GM12878 (cell line): ENCODE measurements around the gene ZYX. TPM values are rescaled to one million over a fixed set of nuclear protein-coding genes. Genes with fewer than 3 reads are reported as not detected.
A peak's percentile ranks its signal among the peaks of the same experiment; 100 is the strongest.

Source experiments
- ATAC-seq: fragments of 200-7000 bp; cut with Tn5 transposase; 3 replicates; pipeline ENCODE4 v1.9.1; 2020; ENCODE audit warnings: mild to moderate bottlenecking, moderate library complexity
- BruUV-seq: library from RNA; stranded (reverse); fragments of 400-500 nt; replicated peaks from 2 replicates; lab custom pipeline; 2021; lab: Mats Ljungman, UMichigan
- CTCF ChIA-PET: fragments of 300-600 bp; sonication (Branson Sonifier 250); formaldehyde crosslinking; extraction: SDS; loops from one replicate; lab custom pipeline; 2021; ENCODE audit warnings: inconsistent platforms; lab: Yijun Ruan, JAX
- POLR2A ChIA-PET: fragments of 350-600 bp; formaldehyde crosslinking; extraction: SDS; loops from one replicate; lab custom pipeline; 2021; ENCODE audit warnings: inconsistent platforms; lab: Charles Lee
- RAD21 ChIA-PET: fragments of 300-600 bp; sonication (Branson Sonifier 250); formaldehyde crosslinking; loops from one replicate; lab custom pipeline; 2023; ENCODE audit warnings: antibody characterized with exemption; ENCODE audit not compliant: unreplicated experiment; lab: Charles Lee
- SMC1A ChIA-PET: fragments of 300-600 bp; sonication (Branson Sonifier 250); formaldehyde crosslinking; loops from one replicate; lab custom pipeline; 2023; ENCODE audit not compliant: unreplicated experiment, uncharacterized antibody; lab: Charles Lee
- DNase-seq: peaks from one replicate; pipeline ENCODE4 v3.0.0-alpha.2; 2011; ENCODE audit warnings: low read depth, low spot score
- FAIRE-seq: peaks from 3 replicates; lab custom pipeline; 2011; peaks lifted over from hg19 to GRCh38; lab: Jason Lieb, UNC
- H2AFZ ChIP-seq: 2 replicates; pipeline ENCODE4 v1.6.0; 2011; ENCODE audit warnings: low read depth, low read length, control low read depth; ENCODE audit not compliant: control insufficient read depth
- H3K27ac ChIP-seq: 2 replicates; pipeline ENCODE4 v1.5.1; 2011; ENCODE audit warnings: control low read depth; ENCODE audit not compliant: control insufficient read depth, insufficient read depth
- H3K27me3 ChIP-seq, 2 experiments: replicated peaks in 1 of 2; 2 replicates each; pipeline versions ENCODE4 v1.6.0 to v1.6.1; 2011; ENCODE audit warnings: low read length in 1 of 2; ENCODE audit not compliant: control insufficient read depth in 2 of 2, insufficient read depth in 2 of 2
- H3K36me3 ChIP-seq, 2 experiments: 2 replicates each; pipeline ENCODE4 v1.5.1; 2011; ENCODE audit warnings: low read length in 1 of 2; ENCODE audit not compliant: control insufficient read depth in 2 of 2, insufficient read depth in 2 of 2
- H3K4me1 ChIP-seq: 2 replicates; pipeline ENCODE4 v1.6.1; 2011; ENCODE audit warnings: mild to moderate bottlenecking, low read length, moderate library complexity, mixed read lengths; ENCODE audit not compliant: control insufficient read depth, insufficient read depth
- H3K4me2 ChIP-seq: 2 replicates; pipeline ENCODE4 v1.6.0; 2011; ENCODE audit warnings: control low read depth; ENCODE audit not compliant: control insufficient read depth, insufficient read depth
- H3K4me3 ChIP-seq: fragments of 200-600 bp; sonication (generic); 2 replicates; pipeline ENCODE4 v1.5.1; 2016
- H3K79me2 ChIP-seq: 2 replicates; pipeline ENCODE4 v1.6.0; 2011; ENCODE audit warnings: low read length; ENCODE audit not compliant: control insufficient read depth, insufficient read depth
- H3K9ac ChIP-seq: 2 replicates; pipeline ENCODE4 v1.8.0; 2011; ENCODE audit warnings: low read length, control low read depth, mixed read lengths; ENCODE audit not compliant: control insufficient read depth, insufficient read depth
- H3K9me3 ChIP-seq: replicated peaks from 3 replicates; pipeline ENCODE4 v1.5.1; 2011; ENCODE audit warnings: mild to moderate bottlenecking, low read length; ENCODE audit not compliant: control insufficient read depth, insufficient read depth
- H4K20me1 ChIP-seq: 2 replicates; pipeline ENCODE4 v1.6.0; 2011; ENCODE audit not compliant: control insufficient read depth, insufficient read depth
- CREB1 ChIP-seq: IDR thresholded peaks from 2 replicates; pipeline ENCODE4 v1.6.1; 2012; ENCODE audit warnings: low read depth, mild to moderate bottlenecking, inconsistent platforms
- EGR1 ChIP-seq, 2 experiments: IDR thresholded peaks; 1 replicate in 1 of 2; 2 replicates in 1 of 2; pipeline ENCODE4 v1.6.1; 2011 to 2012; ENCODE audit warnings: low read depth in 2 of 2, low read length in 2 of 2, borderline replicate concordance in 1 of 2, mild to moderate bottlenecking in 1 of 2, moderate library complexity in 1 of 2
- FOS ChIP-seq: IDR thresholded peaks from 3 replicates; pipeline ENCODE4 v1.6.1; 2011; ENCODE audit warnings: borderline replicate concordance; ENCODE audit not compliant: insufficient read length; ENCODE audit errors: extremely low read depth
- NBN ChIP-seq: fragments of 450-650 bp; IDR thresholded peaks from 2 replicates; pipeline ENCODE4 v1.6.1; 2016
- RUNX3 ChIP-seq: IDR thresholded peaks from 2 replicates; pipeline ENCODE4 v1.6.1; 2012; ENCODE audit warnings: low read length, inconsistent platforms
- SIX5 ChIP-seq: IDR thresholded peaks from 2 replicates; pipeline ENCODE4 v1.6.1; 2011; ENCODE audit warnings: mild to moderate bottlenecking, low read depth, low read length, moderate library complexity; ENCODE audit not compliant: severe bottlenecking
- TBL1XR1 ChIP-seq: IDR thresholded peaks from 2 replicates; pipeline ENCODE4 v1.6.1; 2012; ENCODE audit warnings: low read depth, low read length, improper control_type of control experiment
- ZNF217 ChIP-seq: fragments of 450-650 bp; IDR thresholded peaks from 2 replicates; pipeline ENCODE4 v1.6.1; 2017; ENCODE audit warnings: antibody characterized with exemption, mild to moderate bottlenecking
- WGBS: methylation state at CpG from one replicate; pipeline ENCODE4 v1.1.6; 2016; ENCODE audit warnings: low lambda C conversion rate; ENCODE audit not compliant: insufficient replicate concordance, insufficient coverage; ENCODE audit errors: missing lambda C conversion rate; 5-methylcytosine and 5-hydroxymethylcytosine counted together
- in situ Hi-C: fragments of 300-500 bp; cut with MboI; formaldehyde crosslinking; loops from 9 replicates; pipeline ENCODE4 v1.14.3; 2018; ENCODE audit warnings: mixed read lengths
- intact Hi-C: fragments of 100-400 bp; cut with micrococcal nuclease; formaldehyde crosslinking; loops from one replicate; pipeline ENCODE4 v1.14.2; 2022; ENCODE audit not compliant: unreplicated experiment
- polyA plus RNA-seq, 11 experiments: library from polyadenylated mRNA; depleted of rRNA in 4 of 11; unstranded in 6 of 11; stranded (reverse) in 5 of 11; fragments of >200 nt; fragmentation: Nextera tagmentation in 4 of 11; fragmentation: Illumina TruSeq in 1 of 11; extraction: Ambion mirVana in 4 of 11; extraction: Trizol in 1 of 11; gene quantifications; 1 replicate in 1 of 11; 2 replicates in 10 of 11; pipeline versions ENCODE4 v1.2.1 to v1.2.3, GENCODE V29; 2011 to 2016; ENCODE audit warnings: inconsistent platforms in 2 of 11, missing spikeins in 2 of 11, low read depth in 1 of 11
- total RNA-seq, 4 experiments: library from RNA; depleted of rRNA in 3 of 4; stranded (reverse); fragments of >200 nt in 3 of 4; fragmentation: Illumina TruSeq in 1 of 4; extraction: Trizol in 1 of 4; gene quantifications; 2 replicates each; pipeline versions ENCODE4 v1.2.1 to v1.2.3, GENCODE V29; 2013 to 2021
- TF ChIP-seq, protein P1 (sequence below): IDR thresholded peaks from 2 replicates; pipeline ENCODE4 v1.6.1; 2012; ENCODE audit warnings: mild to moderate bottlenecking, low read depth, low read length
- TF ChIP-seq, protein P2 (sequence below): fragments of 450-650 bp; IDR thresholded peaks from 2 replicates; pipeline ENCODE4 v1.6.1; 2017; ENCODE audit warnings: mild to moderate bottlenecking, moderate library complexity
- TF ChIP-seq, protein P3 (sequence below): fragments of 450-650 bp; formaldehyde crosslinking; IDR thresholded peaks from 2 replicates; pipeline ENCODE4 v1.5.0; 2022; ENCODE audit warnings: mild to moderate bottlenecking, missing genetic modification characterization

ZYX gene
- total and polyA plus RNA-seq, 10 of the 15 experiments (the other 5 are each of a cell fraction or from before 2014, with no cell fraction given), result 2.1 to 100 (median 27.6) TPM

DNA sequence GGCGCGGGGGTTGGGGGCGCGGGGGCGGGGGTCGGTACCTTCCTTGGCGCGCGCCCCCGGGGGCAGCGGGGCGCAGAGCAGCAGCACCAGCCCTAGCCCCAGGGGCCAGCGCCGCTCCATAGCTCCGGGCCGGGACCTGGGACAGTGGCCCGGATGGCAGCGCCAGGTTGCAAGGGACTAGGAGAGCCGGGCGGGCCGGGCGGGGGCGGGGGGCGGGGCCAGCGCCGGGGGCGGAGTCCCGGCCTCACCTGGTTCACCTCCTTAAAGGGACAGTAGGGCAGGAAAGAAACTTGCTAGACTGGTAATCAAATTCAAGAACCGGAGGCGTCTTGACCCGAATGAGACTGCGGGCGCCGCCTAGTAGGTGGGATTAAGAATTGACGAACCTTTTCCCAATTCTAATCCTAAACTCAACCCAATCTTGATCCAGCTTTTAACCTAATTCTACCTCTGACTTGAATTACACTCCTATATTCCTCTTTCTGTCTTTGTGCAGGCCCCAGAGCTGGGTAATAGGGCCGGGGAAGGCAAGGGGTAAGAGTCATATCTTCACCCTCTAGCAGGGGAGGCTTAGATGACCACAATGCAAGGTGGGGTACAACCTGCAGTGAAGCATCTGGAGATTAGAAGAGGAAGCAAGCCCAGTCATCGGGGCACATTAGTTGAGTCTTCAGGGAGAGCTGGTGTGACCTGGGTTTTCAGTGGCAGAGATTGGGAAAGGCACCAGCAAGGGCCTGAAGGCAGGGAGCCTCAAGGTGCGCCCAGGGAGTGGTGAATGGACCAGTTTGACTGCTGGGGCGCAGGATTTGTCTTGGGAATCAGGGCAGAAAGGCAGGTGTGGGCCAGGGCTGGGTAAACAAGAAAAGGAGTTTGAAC lies 27.8 kb downstream of the ZYX start, which contains the start of gene EPHA1:
TSS of gene EPHA1 (minus strand) at position 171 of the 876 bp plus-strand sequence. CDS start at position 120, 51 bp downstream.
- DNase-seq, result no peak
- 20% methylated on average over 11 of the region's 39 CpGs for WGBS
- TF ChIP-seq, protein P1, sequence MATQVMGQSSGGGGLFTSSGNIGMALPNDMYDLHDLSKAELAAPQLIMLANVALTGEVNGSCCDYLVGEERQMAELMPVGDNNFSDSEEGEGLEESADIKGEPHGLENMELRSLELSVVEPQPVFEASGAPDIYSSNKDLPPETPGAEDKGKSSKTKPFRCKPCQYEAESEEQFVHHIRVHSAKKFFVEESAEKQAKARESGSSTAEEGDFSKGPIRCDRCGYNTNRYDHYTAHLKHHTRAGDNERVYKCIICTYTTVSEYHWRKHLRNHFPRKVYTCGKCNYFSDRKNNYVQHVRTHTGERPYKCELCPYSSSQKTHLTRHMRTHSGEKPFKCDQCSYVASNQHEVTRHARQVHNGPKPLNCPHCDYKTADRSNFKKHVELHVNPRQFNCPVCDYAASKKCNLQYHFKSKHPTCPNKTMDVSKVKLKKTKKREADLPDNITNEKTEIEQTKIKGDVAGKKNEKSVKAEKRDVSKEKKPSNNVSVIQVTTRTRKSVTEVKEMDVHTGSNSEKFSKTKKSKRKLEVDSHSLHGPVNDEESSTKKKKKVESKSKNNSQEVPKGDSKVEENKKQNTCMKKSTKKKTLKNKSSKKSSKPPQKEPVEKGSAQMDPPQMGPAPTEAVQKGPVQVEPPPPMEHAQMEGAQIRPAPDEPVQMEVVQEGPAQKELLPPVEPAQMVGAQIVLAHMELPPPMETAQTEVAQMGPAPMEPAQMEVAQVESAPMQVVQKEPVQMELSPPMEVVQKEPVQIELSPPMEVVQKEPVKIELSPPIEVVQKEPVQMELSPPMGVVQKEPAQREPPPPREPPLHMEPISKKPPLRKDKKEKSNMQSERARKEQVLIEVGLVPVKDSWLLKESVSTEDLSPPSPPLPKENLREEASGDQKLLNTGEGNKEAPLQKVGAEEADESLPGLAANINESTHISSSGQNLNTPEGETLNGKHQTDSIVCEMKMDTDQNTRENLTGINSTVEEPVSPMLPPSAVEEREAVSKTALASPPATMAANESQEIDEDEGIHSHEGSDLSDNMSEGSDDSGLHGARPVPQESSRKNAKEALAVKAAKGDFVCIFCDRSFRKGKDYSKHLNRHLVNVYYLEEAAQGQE, result no peak
- TF ChIP-seq CREB1 (no peak), NBN (no peak), FOS (no peak), SIX5 (no peak), ZNF217 (no peak), RUNX3 (no peak), TBL1XR1 (no peak), EGR1 (IDR thresholded peaks at IDR 0.05; ENCODE audit: borderline replicate concordance in 1 of 2, low read depth in 2 of 2, low read length in 2 of 2) (peak in 1 of 2 experiments; percentile 6; a peak in 1 of 3 replicates)
- TF ChIP-seq, protein P2, sequence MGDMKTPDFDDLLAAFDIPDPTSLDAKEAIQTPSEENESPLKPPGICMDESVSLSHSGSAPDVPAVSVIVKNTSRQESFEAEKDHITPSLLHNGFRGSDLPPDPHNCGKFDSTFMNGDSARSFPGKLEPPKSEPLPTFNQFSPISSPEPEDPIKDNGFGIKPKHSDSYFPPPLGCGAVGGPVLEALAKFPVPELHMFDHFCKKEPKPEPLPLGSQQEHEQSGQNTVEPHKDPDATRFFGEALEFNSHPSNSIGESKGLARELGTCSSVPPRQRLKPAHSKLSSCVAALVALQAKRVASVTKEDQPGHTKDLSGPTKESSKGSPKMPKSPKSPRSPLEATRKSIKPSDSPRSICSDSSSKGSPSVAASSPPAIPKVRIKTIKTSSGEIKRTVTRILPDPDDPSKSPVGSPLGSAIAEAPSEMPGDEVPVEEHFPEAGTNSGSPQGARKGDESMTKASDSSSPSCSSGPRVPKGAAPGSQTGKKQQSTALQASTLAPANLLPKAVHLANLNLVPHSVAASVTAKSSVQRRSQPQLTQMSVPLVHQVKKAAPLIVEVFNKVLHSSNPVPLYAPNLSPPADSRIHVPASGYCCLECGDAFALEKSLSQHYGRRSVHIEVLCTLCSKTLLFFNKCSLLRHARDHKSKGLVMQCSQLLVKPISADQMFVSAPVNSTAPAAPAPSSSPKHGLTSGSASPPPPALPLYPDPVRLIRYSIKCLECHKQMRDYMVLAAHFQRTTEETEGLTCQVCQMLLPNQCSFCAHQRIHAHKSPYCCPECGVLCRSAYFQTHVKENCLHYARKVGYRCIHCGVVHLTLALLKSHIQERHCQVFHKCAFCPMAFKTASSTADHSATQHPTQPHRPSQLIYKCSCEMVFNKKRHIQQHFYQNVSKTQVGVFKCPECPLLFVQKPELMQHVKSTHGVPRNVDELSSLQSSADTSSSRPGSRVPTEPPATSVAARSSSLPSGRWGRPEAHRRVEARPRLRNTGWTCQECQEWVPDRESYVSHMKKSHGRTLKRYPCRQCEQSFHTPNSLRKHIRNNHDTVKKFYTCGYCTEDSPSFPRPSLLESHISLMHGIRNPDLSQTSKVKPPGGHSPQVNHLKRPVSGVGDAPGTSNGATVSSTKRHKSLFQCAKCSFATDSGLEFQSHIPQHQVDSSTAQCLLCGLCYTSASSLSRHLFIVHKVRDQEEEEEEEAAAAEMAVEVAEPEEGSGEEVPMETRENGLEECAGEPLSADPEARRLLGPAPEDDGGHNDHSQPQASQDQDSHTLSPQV, result no peak
- TF ChIP-seq, protein P3, sequence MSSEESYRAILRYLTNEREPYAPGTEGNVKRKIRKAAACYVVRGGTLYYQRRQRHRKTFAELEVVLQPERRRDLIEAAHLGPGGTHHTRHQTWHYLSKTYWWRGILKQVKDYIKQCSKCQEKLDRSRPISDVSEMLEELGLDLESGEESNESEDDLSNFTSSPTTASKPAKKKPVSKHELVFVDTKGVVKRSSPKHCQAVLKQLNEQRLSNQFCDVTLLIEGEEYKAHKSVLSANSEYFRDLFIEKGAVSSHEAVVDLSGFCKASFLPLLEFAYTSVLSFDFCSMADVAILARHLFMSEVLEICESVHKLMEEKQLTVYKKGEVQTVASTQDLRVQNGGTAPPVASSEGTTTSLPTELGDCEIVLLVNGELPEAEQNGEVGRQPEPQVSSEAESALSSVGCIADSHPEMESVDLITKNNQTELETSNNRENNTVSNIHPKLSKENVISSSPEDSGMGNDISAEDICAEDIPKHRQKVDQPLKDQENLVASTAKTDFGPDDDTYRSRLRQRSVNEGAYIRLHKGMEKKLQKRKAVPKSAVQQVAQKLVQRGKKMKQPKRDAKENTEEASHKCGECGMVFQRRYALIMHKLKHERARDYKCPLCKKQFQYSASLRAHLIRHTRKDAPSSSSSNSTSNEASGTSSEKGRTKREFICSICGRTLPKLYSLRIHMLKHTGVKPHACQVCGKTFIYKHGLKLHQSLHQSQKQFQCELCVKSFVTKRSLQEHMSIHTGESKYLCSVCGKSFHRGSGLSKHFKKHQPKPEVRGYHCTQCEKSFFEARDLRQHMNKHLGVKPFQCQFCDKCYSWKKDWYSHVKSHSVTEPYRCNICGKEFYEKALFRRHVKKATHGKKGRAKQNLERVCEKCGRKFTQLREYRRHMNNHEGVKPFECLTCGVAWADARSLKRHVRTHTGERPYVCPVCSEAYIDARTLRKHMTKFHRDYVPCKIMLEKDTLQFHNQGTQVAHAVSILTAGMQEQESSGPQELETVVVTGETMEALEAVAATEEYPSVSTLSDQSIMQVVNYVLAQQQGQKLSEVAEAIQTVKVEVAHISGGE (CRISPR knock-in tag), result no peak

More for the DNA sequence above, 27.8 kb downstream of the ZYX start, which contains the start of gene EPHA1:
- ChIA-PET RAD21 (interaction anchor here (2.2 kb wide), 1 partner anchor 169 kb away, joined by 8 read pairs; no protein-coding TSS in a partner anchor), CTCF (interaction anchor here (1.0 kb wide), 1 partner anchor 169 kb away, joined by 3 read pairs; no protein-coding TSS in a partner anchor), POLR2A (no interaction called here), SMC1A (interaction anchor here (1.2 to 2.3 kb wide), 3 partner anchors 13 to 169 kb away, joined by 3 to 6 read pairs (median 4); no protein-coding TSS in a partner anchor)
- H4K20me1 ChIP-seq, result no peaks in the 10 kb centered on the region
- no peak within 1 kb of the TSS for H2AFZ ChIP-seq
- no peak for FAIRE-seq
- H3K4me1 ChIP-seq, result peaks cover 3% of the 10 kb centered on the region
- peak; percentile 52 for ATAC-seq
- H3K27ac ChIP-seq, result no peak within 1 kb of the TSS
- H3K27me3 ChIP-seq, result peaks cover 0 to 4% of the 10 kb centered on the region in 2 experiments; a peak in 2 of 4 replicates
- no peaks in the 10 kb centered on the region for H3K9me3 ChIP-seq
- no peaks in the 10 kb centered on the region for H3K79me2 ChIP-seq
- BruUV-seq, result no TSS peak
- H3K4me3 ChIP-seq, result no peak within 1 kb of the TSS
- no peak within 1 kb of the TSS for H3K9ac ChIP-seq
- in situ Hi-C loops (no loop called here), intact Hi-C loops (no loop called here)
- no peaks in the 10 kb centered on the region for H3K36me3 ChIP-seq
- peak within 1 kb of the TSS; percentile 73 for H3K4me2 ChIP-seq
